DND-41 (cell line): ENCODE data around the gene GNPAT.

Experiments used
- EZH2 ChIP-seq: IDR thresholded peaks from 3 replicates; pipeline ENCODE4 v1.6.1; 2012; ENCODE audit warnings: borderline replicate concordance, low read depth, mild to moderate bottlenecking, moderate library complexity, low read length, inconsistent platforms; ENCODE audit not compliant: severe bottlenecking
- TF ChIP-seq, protein P1 (sequence below): IDR thresholded peaks from 2 replicates; pipeline ENCODE4 v1.5.1; 2012; ENCODE audit warnings: borderline replicate concordance, low read length, moderate library complexity, mild to moderate bottlenecking; ENCODE audit not compliant: poor library complexity, severe bottlenecking; ENCODE audit errors: extremely low read depth

DNA sequence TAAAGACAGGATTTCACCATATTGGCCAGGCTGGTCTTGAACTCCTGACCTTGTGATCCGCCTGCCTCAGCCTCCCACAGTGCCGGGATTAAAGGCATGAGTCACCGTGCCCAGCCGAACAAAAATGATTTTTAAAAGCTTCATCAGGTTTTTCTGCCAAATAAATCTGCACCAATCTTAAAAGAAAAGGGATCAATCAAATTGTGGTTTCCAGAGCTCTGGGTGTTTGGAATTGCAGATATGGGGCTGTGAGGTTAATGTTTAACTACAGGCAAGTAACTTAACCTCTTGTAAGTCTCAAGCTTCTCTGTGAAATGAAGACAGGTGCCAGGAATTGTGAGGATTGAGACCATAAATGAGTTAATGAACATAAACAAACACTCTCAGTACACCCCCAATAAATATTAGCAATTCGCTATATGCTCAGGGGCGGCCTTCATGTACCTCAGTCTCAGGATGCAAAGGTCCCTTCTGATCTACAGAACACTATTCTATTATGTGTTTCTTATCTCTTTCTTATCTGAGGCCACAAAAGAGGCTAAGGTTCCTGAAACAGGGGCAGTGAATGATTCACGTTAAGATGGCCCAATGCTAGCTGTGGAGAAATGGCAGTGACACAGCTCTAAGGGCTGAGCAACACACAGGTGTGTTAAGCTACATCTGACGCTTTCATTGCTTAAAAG lies 7.1 kb upstream of the GNPAT start:
- TF ChIP-seq, protein P1, sequence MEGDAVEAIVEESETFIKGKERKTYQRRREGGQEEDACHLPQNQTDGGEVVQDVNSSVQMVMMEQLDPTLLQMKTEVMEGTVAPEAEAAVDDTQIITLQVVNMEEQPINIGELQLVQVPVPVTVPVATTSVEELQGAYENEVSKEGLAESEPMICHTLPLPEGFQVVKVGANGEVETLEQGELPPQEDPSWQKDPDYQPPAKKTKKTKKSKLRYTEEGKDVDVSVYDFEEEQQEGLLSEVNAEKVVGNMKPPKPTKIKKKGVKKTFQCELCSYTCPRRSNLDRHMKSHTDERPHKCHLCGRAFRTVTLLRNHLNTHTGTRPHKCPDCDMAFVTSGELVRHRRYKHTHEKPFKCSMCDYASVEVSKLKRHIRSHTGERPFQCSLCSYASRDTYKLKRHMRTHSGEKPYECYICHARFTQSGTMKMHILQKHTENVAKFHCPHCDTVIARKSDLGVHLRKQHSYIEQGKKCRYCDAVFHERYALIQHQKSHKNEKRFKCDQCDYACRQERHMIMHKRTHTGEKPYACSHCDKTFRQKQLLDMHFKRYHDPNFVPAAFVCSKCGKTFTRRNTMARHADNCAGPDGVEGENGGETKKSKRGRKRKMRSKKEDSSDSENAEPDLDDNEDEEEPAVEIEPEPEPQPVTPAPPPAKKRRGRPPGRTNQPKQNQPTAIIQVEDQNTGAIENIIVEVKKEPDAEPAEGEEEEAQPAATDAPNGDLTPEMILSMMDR, result no peak
- no peak for TF ChIP-seq EZH2
